Neural cell (in vitro differentiated cells): ENCODE measurements around the gene ADTRP. TPM values are rescaled to one million over a fixed set of nuclear protein-coding genes. Genes with fewer than 3 reads are reported as not detected.

ENCODE experiments used
- H2AFZ ChIP-seq: fragments of 200-600, 300-800 bp; sonication (generic), shearing (Covaris generic); 2 replicates; pipeline ENCODE4 v1.6.0; 2014; ENCODE audit warnings: low read depth, mild to moderate bottlenecking, antibody characterized with exemption, low read length, moderate library complexity
- H3F3A ChIP-seq: fragments of 200-600 bp; shearing (Covaris generic); 2 replicates; pipeline ENCODE4 v1.6.1; 2016; ENCODE audit warnings: mild to moderate bottlenecking, moderate library complexity, mixed read lengths, antibody characterized with exemption, low read length; ENCODE audit not compliant: insufficient read depth, poor library complexity, severe bottlenecking
- H3K27ac ChIP-seq: fragments of 200-600, 300-800 bp; sonication (generic), shearing (Covaris generic); 2 replicates; pipeline ENCODE4 v1.5.1; 2014; ENCODE audit warnings: mild to moderate bottlenecking, low read length, moderate library complexity
- H3K27me3 ChIP-seq: fragments of 300-800, 200-600 bp; sonication (generic), shearing (Covaris generic); 2 replicates; pipeline ENCODE4 v1.6.0; 2014; ENCODE audit warnings: mild to moderate bottlenecking, low read depth, low read length, moderate library complexity; ENCODE audit not compliant: insufficient read depth
- H3K36me3 ChIP-seq: fragments of 300-800, 200-600 bp; sonication (generic), shearing (Covaris generic); 2 replicates; pipeline ENCODE4 v1.5.1; 2014; ENCODE audit warnings: mild to moderate bottlenecking, antibody characterized with exemption, low read length, moderate library complexity; ENCODE audit not compliant: insufficient read depth
- H3K4me2 ChIP-seq: fragments of 300-800, 200-600 bp; sonication (generic), shearing (Covaris generic); 2 replicates; pipeline ENCODE4 v1.6.0; 2014; ENCODE audit warnings: mild to moderate bottlenecking, low read length
- H3K4me3 ChIP-seq: fragments of 300-800, 200-600 bp; sonication (generic), shearing (Covaris generic); 2 replicates; pipeline ENCODE4 v1.5.1; 2014; ENCODE audit warnings: mild to moderate bottlenecking, low read length, moderate library complexity
- H3K79me2 ChIP-seq: fragments of 200-600 bp; shearing (Covaris generic); replicated peaks from 2 replicates; pipeline ENCODE4 v1.6.0; 2014; ENCODE audit warnings: mild to moderate bottlenecking, low read length, moderate library complexity; ENCODE audit not compliant: insufficient read depth
- H3K9ac ChIP-seq: fragments of 300-800, 200-600 bp; sonication (generic), shearing (Covaris generic); 2 replicates; pipeline ENCODE4 v1.6.1; 2016; ENCODE audit warnings: mild to moderate bottlenecking, low read length, mixed read lengths
- H3K9me2 ChIP-seq: fragments of 200-600 bp; shearing (Covaris generic); 2 replicates; pipeline ENCODE4 v1.6.1; 2016; ENCODE audit warnings: mild to moderate bottlenecking, low read length, mixed read lengths; ENCODE audit not compliant: insufficient read depth
- H3K9me3 ChIP-seq: fragments of 200-600, 300-800 bp; sonication (generic), shearing (Covaris generic); 2 replicates; pipeline ENCODE4 v1.6.1; 2016; ENCODE audit warnings: mild to moderate bottlenecking, mixed run types, low read length, moderate library complexity, mixed read lengths
- H4K20me1 ChIP-seq: fragments of 200-600 bp; shearing (Covaris generic); 2 replicates; pipeline ENCODE4 v1.6.1; 2016; ENCODE audit warnings: mild to moderate bottlenecking, mixed run types; ENCODE audit not compliant: insufficient read depth
- EP300 ChIP-seq: fragments of 450-650 bp; conservative IDR thresholded peaks from 2 replicates; pipeline ENCODE4 v1.6.1; 2014; ENCODE audit warnings: antibody characterized with exemption, mild to moderate bottlenecking, moderate library complexity; ENCODE audit not compliant: poor library complexity, severe bottlenecking
- EZH2 ChIP-seq: fragments of 200-600, 300-800 bp; shearing (Covaris generic), sonication (generic); IDR thresholded peaks from 2 replicates; pipeline ENCODE4 v1.6.1; 2014; ENCODE audit warnings: antibody characterized with exemption, low read length, borderline replicate concordance, mild to moderate bottlenecking; ENCODE audit not compliant: insufficient read depth, poor library complexity, severe bottlenecking
- MXI1 ChIP-seq: fragments of 450-650 bp; conservative IDR thresholded peaks from 2 replicates; pipeline ENCODE4 v1.6.1; 2014; ENCODE audit warnings: antibody characterized with exemption, mild to moderate bottlenecking; ENCODE audit not compliant: poor library complexity, severe bottlenecking
- POLR2AphosphoS5 ChIP-seq: IDR thresholded peaks from 2 replicates; pipeline ENCODE4 v1.6.1; 2012
- RAD21 ChIP-seq: fragments of 450-650 bp; conservative IDR thresholded peaks from 2 replicates; pipeline ENCODE4 v1.6.1; 2014; ENCODE audit warnings: antibody characterized with exemption, mild to moderate bottlenecking, moderate library complexity
- SMC3 ChIP-seq: fragments of 450-650 bp; conservative IDR thresholded peaks from 2 replicates; pipeline ENCODE4 v1.6.1; 2014; ENCODE audit warnings: antibody characterized with exemption, mild to moderate bottlenecking, moderate library complexity; ENCODE audit not compliant: poor library complexity
- TAF1 ChIP-seq: IDR thresholded peaks from 2 replicates; pipeline ENCODE4 v1.6.1; 2012; ENCODE audit warnings: low read depth
- polyA plus RNA-seq: library from polyadenylated mRNA; depleted of rRNA; stranded (reverse); fragments of >200 nt; gene quantifications from 2 replicates; pipeline ENCODE4 v1.2.3, GENCODE V29; 2014
- TF ChIP-seq, protein P1 (sequence below): fragments of 450-650 bp; IDR thresholded peaks from 2 replicates; pipeline ENCODE4 v1.5.1; 2014; ENCODE audit warnings: antibody characterized with exemption, mild to moderate bottlenecking, moderate library complexity; ENCODE audit not compliant: poor library complexity, severe bottlenecking
- TF ChIP-seq, protein P2 (sequence below): IDR thresholded peaks from 2 replicates; pipeline ENCODE4 v1.6.1; 2012; ENCODE audit warnings: borderline replicate concordance

Gene ADTRP
- polyA plus RNA-seq, 1 donor from 2014 or later = not detected

DNA sequence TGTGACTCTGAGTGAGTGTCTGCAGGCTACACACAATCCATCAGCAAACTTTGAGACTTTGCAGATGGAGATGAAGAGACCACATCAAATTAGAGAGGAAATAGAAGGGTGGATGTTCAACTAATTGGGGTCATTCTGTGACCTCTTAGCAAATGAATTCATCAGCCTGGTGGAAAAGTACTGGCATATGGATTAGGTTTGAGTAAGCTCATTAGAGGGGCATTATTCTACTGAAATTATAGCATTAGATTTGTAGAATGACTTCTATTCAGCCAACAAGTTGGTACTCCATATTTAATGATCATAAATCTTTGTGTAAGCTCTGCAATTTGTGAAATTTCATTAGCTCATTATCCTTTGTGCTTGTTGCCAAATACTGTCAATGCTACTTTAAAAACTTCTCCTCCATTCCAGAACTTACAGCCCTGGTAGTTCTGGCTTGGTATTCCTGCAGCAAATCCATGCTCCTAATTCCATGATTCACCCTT, 63.8 kb downstream of the ADTRP start:
- no peaks in the 10 kb centered on the region for H3K9me3 ChIP-seq
- no peak overlapping the region for H3K4me2 ChIP-seq
- no peak overlapping the region for H3K9ac ChIP-seq
- H3F3A ChIP-seq = no peaks in the 10 kb centered on the region
- H3K79me2 ChIP-seq = no peaks in the 10 kb centered on the region
- H3K27me3 ChIP-seq = no peaks in the 10 kb centered on the region
- H3K36me3 ChIP-seq = no peaks in the 10 kb centered on the region
- TF ChIP-seq TAF1 (no peak), EP300 (no peak), EZH2 (no peak), MXI1 (no peak), RAD21 (no peak), SMC3 (no peak), POLR2AphosphoS5 (no peak)
- TF ChIP-seq, protein P1, sequence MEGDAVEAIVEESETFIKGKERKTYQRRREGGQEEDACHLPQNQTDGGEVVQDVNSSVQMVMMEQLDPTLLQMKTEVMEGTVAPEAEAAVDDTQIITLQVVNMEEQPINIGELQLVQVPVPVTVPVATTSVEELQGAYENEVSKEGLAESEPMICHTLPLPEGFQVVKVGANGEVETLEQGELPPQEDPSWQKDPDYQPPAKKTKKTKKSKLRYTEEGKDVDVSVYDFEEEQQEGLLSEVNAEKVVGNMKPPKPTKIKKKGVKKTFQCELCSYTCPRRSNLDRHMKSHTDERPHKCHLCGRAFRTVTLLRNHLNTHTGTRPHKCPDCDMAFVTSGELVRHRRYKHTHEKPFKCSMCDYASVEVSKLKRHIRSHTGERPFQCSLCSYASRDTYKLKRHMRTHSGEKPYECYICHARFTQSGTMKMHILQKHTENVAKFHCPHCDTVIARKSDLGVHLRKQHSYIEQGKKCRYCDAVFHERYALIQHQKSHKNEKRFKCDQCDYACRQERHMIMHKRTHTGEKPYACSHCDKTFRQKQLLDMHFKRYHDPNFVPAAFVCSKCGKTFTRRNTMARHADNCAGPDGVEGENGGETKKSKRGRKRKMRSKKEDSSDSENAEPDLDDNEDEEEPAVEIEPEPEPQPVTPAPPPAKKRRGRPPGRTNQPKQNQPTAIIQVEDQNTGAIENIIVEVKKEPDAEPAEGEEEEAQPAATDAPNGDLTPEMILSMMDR = no peak
- TF ChIP-seq, protein P2, sequence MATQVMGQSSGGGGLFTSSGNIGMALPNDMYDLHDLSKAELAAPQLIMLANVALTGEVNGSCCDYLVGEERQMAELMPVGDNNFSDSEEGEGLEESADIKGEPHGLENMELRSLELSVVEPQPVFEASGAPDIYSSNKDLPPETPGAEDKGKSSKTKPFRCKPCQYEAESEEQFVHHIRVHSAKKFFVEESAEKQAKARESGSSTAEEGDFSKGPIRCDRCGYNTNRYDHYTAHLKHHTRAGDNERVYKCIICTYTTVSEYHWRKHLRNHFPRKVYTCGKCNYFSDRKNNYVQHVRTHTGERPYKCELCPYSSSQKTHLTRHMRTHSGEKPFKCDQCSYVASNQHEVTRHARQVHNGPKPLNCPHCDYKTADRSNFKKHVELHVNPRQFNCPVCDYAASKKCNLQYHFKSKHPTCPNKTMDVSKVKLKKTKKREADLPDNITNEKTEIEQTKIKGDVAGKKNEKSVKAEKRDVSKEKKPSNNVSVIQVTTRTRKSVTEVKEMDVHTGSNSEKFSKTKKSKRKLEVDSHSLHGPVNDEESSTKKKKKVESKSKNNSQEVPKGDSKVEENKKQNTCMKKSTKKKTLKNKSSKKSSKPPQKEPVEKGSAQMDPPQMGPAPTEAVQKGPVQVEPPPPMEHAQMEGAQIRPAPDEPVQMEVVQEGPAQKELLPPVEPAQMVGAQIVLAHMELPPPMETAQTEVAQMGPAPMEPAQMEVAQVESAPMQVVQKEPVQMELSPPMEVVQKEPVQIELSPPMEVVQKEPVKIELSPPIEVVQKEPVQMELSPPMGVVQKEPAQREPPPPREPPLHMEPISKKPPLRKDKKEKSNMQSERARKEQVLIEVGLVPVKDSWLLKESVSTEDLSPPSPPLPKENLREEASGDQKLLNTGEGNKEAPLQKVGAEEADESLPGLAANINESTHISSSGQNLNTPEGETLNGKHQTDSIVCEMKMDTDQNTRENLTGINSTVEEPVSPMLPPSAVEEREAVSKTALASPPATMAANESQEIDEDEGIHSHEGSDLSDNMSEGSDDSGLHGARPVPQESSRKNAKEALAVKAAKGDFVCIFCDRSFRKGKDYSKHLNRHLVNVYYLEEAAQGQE = no peak
- no peak overlapping the region for H3K4me3 ChIP-seq
- no peak overlapping the region for H2AFZ ChIP-seq
- no peaks in the 10 kb centered on the region for H3K9me2 ChIP-seq
- H4K20me1 ChIP-seq = no peaks in the 10 kb centered on the region
- H3K27ac ChIP-seq = no peak overlapping the region

DNA sequence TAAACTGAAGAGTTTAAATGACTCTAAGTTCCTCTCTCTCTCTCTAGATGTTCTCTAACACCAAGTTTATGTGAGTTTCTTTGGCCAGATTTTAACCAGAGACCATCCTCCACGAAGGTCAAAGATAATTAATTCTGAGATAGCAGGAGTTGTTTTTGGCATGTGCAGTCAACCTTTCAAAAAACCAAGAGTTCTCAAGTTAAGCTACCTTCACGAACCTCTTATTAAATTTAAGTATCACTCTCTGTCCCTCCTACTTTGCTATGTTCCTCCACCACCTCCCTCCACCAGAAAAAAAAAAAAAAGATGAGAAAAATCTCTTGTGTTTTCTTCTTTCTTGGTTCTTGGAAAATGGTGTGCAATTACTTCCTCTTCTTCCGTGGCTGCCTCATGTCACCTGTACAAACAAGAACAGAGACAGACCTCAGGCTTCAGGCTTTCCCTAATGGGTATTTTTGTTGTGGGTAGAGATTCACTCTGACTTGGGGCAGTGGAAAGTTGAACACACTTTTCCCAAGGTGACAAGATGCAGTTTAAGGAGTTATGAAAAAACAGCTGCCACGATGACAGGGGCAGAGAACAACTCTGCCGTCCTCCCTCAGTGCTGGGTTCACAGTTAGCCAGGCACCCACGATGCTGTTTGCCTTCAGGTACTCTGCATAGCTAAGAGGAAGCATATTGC, 64.3 kb downstream of the ADTRP start:
- Histone ChIP-seq H3K36me3 (no peaks in the 10 kb centered on the region), H3K9me3 (no peaks in the 10 kb centered on the region), H2AFZ (no peak overlapping the region), H3F3A (no peaks in the 10 kb centered on the region), H3K9ac (no peak overlapping the region), H4K20me1 (no peaks in the 10 kb centered on the region), H3K4me2 (no peak overlapping the region), H3K79me2 (no peaks in the 10 kb centered on the region), H3K9me2 (no peaks in the 10 kb centered on the region), H3K4me3 (no peak overlapping the region), H3K27ac (no peak overlapping the region), H3K27me3 (no peaks in the 10 kb centered on the region)
- TF ChIP-seq EZH2 (no peak), RAD21 (no peak), POLR2AphosphoS5 (no peak), SMC3 (no peak), TAF1 (no peak), EP300 (no peak), MXI1 (no peak)
- TF ChIP-seq, protein P1 = no peak
- TF ChIP-seq, protein P2 = no peak
